HG02943 (cell line): ENCODE measurements around the gene ALKBH7.
A peak's percentile ranks its signal among the peaks of the same experiment; 100 is the strongest.
"Not testable (repeated sequence)": the region's sequence is repeated elsewhere in the genome, so short reads cannot be mapped to it uniquely, and the experiment has no call there.

Experiments
- ATAC-seq: cut with Tn5 transposase; IDR thresholded peaks from one replicate; pipeline ENCODE4 v1.9.1; 2021; ENCODE audit warnings: mild to moderate bottlenecking, low read depth, moderate library complexity; ENCODE audit not compliant: unreplicated experiment

ALKBH7 gene, protein sequence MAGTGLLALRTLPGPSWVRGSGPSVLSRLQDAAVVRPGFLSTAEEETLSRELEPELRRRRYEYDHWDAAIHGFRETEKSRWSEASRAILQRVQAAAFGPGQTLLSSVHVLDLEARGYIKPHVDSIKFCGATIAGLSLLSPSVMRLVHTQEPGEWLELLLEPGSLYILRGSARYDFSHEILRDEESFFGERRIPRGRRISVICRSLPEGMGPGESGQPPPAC

DNA sequence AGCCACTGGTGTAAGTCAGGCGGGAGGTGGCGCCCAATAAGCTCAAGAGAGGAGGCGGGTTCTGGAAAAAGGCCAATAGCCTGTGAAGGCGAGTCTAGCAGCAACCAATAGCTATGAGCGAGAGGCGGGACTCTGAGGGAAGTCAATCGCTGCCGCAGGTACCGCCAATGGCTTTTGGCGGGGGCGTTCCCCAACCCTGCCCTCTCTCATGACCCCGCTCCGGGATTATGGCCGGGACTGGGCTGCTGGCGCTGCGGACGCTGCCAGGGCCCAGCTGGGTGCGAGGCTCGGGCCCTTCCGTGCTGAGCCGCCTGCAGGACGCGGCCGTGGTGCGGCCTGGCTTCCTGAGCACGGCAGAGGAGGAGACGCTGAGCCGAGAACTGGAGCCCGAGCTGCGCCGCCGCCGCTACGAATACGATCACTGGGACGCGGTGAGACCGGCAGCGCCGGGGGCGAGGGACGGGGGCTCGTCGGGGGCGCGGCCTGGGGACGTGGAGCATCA is at the start of gene ALKBH7:
ALKBH7 (plus strand) TSS at position 201 of the 502 bp plus-strand sequence; CDS start at position 228, 27 bp downstream.
- ATAC-seq = peak; percentile 75

DNA sequence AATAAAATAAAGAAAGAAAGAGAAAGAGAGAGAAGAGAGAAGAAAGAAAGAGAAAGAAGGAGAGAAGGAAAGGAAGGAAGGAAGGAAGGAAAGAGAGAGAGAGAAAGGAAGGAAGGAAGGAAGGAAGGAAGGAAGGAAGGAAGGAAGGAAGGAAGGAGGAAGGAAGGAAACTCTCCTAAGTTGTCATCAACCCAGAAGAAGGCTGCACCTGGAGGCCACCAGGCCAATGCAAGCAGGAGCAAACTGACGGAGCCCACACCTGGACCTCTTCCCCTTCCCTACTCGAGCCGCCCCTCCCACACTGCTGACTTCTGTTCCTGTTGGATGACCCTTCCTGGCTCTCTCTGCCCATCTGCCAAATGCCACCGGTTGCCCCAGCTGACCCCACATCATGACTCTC is 47.8 kb upstream of the ALKBH7 start:
- ATAC-seq = no peak

DNA sequence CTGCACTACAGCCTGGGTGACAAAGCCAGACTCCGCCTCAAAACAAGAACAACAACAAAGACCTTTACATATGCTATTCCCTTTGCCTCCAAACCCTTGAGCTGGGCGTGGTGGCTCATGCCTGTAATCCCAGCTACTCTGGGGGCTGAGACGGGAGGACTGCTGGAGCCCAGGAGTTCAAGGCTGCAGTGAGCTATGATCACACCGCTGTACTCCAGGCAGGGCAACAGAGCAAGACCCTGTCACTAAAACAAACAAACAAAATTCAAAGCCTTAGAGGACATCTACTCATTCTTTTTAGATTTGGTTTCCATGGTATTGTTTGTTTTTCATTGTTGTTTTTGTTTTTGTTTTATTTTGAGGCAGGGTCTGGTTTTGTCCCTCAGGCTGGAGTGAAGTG is 47.0 kb upstream of the ALKBH7 start:
- no peak for ATAC-seq

DNA sequence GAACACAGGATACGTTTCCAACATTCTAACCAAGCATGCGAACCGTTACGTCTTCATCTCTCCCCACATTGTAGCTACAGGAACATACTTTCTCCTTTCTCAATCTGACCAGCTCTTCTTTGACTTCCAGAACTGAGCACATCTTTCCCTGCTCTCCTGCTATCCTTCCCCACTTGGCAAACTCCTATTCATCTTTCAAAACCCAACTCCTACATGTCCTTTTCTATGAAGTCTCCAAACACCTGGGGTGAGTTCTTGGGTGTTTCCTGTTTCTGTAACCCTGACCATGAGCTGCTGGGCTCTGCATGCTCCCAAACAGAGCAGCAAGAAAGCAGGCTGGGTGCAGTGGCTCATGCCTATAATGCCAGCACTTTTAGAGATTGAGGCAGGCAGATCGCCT is 45.8 kb upstream of the ALKBH7 start:
- ATAC-seq = no peak

DNA sequence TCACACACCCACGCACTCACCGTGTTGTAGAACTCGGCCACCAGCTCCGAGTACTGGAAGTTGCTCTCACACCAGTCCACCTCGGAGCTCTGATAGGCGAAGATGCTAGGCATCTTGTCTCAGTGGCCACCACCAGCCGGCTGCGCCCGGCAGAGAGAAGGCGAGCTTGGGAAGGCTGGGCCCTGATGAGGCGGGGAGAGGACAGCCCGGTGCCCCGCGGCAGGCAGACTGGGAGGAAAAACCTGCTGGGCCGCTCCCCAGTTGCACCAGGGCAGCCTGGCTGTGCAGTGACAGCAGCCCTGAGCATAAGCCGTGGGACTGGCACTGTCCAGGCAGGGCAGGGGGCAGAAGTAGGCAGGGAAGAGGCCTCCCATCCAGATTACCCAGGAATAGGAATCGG is 39.2 kb upstream of the ALKBH7 start, which contains the start of gene ACER1:
ACER1 (minus strand) TSS at position 174 of the 400 bp plus-strand sequence; CDS start at position 113, 61 bp downstream.
- no peak for ATAC-seq

DNA sequence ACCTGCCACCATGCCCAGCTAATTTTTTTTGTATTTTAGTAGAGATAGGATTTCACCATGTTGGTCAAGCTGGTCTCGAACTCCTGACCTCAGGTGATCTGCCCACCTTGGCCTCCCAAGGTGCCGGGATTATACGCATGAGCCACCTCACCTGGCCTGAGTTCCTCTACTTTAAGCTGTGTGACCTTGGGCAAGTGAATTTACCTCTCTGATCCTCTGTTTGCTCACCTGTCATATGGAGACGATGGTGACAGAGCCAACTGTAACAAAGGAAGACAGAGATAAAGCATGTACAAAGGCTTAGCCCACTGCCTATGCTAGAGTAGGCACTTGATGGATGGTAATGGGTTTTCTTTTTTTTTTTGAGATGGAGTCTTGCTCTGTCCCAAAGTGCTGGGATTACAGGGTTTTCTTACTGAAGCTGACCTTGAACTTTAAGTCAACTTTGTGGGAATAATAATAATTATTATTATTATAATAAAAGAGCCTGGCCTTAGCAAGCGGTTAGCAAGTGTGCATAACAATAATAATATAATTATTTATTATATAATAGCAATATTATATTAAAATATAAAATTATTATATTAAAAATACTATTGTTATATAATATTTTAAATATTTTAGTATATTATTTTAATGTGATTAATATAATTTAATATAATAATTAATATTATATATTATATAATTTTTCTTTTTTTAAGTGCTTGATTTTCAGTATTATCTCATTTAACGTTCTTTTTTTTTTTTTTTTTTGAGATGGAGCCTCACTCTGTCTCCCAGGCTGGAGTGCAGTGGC is 37.9 kb upstream of the ALKBH7 start:
- no peak for ATAC-seq

DNA sequence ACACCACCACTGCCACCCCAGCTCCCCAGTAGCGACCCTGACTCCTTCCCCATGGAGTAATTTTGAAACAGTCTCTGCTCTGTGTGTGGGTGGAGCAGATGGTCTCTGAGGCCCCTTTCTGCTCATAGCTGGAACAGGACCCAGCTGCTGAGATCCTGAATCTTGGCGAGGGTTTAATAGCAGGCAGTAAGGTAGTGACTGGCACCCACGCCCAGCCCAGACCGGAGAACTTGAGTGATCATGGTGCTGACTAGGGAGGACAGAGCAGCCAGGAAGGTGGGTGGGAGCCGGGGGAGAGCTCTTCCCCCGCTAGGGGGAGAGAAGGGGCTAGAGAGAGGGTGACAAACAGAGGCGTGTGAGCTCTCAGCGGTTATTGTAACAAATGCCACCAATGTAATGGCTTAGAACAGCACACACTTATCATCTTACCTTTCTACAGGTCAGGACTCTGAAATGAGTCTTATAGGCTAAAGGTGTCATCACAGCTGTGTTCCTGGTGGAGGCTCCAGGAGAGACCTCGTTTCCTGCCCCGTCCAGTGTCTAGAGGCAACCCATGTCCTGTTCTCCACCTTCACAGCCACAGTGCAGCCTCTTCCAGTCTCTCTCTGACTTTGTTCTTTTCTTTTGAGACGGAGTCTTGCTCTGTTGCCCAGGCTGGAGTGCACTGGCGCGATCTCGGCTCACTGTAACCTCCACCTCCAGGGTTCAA is 31.9 kb upstream of the ALKBH7 start:
- no peak for ATAC-seq

DNA sequence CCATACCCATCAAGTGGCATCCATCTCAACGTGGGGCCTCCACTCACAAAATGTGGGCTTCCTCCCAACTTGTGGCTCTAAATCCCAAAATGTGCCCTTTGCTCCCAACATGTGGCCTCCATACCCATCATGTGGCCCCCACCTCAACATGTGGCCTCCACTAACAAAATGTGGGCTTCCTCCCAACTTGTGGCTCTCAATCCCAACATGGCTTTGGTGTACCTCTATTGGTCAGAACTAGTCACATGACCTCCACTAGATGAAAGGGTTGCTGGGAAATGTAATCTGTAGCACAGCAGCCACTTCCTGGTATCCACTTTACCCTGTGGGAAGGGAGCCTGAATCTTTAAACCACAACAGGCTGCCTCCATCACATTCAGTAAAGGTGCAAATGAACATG is 29.1 kb upstream of the ALKBH7 start:
- no peak for ATAC-seq

DNA sequence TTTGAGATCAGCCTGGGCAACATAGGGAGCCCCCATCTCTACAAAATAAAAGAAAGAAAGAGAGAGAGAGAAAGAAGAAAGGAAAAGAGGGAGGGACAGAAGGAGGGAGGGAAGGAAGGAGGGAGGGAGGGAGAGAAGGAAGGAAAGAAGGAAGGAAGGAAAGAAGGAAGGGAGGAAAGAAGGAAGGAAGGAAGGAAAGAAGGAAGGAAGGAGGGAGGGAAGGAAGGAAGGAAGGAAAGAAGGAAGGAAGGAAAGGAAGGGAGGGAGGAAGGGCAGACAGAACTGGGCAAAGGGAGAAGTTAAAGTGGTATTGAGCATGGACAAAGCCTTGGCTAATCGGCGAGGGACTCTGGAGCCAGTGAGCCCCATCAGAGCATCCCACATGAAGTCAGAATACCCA is 23.3 kb upstream of the ALKBH7 start:
- ATAC-seq = not testable (repeated sequence)

DNA sequence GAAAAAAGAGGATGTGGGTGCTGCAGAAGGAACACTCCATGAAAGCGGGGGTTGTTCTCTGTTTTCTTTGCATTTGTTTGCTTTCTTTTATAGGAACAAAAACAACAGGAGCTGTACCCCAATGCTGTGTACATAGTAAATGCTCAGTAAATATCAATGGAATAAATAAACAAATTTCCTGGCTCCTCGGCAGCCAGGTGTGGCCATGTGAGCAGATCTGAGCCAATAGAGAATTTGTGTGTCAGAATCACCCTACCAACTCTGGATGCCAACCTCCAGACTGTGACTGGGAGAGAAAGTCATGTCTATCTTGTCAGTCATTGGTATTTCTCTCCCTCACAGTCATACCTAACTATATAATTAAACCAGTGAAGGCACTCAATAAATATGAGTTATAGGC is 21.9 kb upstream of the ALKBH7 start:
- no peak for ATAC-seq

DNA sequence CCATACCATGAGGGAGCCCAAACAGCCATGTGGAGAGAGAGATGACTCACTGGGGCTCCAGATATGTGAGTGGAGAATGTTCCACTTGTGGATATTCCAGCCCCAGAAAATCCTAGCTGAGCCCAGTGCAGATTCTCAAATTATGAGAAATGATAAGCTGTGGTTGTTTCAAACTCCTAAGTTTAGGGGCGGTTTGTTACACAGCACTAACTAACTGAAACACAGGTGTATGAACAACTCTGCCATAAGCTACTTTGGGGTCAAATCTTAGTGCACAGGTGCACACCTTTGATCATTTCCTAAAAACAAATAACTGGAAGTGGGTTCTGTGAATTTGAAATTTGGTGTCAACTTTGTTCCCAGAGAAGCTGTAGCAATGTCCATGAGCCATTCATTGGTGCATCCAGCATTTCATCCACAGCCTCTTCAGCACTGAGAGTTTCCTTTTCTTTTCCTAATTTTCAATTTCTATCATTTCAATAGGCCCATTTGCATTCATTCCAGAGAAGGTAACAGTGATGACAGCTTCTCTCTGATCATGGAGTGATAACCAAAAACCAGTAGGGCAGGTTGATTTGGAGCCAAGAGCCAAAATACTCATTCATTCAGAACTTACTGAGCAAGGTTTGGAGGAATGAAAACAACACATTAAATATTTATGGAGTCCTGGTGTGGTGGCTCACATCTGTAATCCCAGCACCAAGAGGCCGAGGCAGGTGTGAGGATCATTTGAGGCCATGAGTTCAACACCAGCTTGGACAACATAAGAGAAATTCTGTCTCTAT is 20.0 kb upstream of the ALKBH7 start:
- no peak for ATAC-seq

DNA sequence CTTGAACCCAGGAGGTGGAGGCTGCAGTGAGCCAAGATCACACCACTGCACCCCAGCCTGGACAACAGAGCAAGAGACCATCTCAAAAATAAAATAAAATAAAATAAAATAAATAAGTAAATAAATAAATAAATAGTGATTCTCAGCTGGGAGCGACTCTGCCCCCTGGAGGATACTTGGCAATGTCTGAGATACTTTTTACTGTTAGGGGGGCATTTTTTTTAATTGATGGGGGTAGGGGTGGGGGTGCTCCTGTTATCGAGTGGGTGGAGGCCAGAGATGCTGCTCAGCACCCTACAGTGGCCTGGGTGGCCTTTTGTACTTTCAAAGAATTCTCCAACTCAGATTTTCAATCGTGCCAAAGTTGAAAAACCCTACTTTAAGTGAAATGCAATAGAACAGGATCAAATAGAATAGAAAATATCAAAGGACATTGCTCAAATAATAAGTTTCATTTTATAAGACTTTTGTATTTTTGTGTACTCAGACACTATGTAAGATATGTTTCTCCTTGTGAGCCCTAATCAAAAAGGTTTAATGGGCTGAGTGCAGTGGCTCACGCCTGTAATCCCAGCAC is 18.4 kb upstream of the ALKBH7 start:
- no peak for ATAC-seq

DNA sequence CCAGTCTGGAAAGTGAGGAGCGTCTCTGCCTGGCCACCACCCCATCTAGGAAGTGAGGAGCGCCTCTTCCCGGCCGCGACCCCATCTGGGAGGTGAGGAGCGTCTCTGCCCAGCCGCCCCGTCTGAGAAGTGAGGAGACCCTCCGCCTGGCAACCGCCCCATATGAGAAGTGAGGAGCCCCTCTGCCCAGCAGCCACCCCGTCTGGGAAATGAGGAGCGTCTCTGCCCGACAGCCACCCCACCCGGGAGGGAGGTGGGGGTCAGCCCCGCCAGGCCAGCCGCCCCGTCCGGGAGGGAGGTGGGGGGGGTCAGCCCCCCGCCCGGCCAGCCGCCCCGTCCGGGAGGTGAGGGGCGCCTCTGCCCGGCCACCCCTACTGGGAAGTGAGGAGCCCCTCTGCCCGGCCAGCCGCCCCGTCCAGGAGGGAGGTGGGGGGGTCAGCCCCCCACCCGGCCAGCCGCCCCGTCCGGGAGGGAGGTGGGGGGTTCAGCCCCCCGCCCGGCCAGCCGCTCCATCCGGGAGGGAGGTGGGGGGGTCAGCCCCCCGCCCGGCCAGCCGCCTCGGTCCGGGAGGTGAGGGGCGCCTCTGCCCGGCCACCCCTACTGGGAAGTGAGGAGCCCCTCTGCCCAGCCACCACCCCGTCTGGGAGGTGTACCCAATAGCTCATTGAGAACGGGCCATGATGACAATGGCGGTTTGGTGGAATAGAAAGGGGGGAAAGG is 17.1 kb upstream of the ALKBH7 start:
- not testable (repeated sequence) for ATAC-seq

DNA sequence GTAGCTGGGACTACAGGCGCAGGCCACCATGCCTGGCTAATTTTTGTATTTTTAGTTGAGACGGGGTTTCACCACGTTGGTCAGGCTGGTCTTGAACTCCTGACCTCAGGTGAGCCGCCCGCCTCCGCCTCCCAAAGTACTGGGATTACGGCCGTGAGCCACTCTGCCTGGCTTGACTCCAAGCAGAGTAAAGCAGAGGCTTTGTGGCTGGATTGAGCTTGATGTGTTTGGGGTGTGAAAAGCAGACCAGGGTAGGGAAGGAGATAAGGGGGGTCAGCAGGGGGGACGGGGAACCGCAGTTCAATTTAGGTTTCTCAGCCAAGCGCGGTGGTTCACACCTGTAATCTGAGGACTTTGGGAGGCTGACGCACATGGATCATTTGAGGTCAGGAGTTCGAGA is 15.4 kb upstream of the ALKBH7 start:
- no peak for ATAC-seq

DNA sequence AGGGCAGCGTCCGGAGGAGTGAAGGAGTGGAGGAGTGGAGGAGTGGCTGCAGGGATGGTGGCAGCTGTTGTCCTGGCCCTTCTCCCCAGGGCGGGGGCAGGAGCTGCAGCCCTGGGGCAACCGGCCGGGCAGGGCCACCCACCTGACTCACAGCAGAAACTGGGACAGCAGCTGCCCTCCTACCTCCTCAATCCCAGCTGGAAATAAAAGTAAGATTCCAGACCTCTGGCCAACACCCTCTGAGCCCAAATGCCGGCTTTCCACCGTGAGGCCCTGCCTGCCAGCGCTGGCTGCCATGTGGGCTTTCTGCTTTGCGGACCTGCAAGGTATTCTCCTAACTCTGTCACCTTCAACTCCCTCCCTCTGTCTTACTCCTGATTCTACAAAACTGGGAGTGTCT is 14.6 kb upstream of the ALKBH7 start:
- ATAC-seq = no peak

DNA sequence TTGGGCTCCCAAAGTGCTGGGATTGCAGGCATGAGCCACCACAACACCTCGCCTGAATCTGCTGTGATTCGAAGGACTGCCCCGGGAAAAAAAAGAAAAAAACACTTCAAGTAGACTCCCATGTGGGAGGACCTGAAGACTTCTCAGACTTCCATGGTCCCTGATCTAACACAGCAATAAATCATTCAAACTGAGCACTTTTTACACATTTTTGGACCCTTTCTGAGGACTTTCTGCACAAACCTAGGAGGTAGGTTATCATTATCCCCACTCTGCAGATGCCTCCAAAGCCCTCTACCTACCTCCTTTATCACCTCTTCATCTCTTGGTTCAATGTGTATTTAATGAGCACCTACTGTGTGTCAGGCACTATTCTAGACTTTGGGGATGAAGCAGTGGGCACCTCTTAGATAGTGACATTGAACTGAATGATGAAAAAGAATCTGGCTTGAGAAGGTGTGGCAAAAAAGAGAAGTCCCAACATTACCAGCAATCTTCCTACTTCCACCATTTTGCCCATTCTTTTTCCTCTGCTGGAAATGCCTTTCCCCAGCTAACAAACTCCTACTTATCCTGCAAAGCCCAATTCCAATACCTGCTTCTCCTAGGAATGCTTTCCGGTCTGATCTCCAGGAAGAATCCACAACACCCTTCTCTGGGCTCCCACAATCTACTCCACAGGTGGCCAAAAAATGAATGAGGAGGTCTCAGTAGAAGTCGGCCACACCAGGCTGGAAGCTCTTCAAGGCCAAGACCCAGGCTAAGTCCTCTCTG is 12.8 kb upstream of the ALKBH7 start:
- ATAC-seq = no peak

DNA sequence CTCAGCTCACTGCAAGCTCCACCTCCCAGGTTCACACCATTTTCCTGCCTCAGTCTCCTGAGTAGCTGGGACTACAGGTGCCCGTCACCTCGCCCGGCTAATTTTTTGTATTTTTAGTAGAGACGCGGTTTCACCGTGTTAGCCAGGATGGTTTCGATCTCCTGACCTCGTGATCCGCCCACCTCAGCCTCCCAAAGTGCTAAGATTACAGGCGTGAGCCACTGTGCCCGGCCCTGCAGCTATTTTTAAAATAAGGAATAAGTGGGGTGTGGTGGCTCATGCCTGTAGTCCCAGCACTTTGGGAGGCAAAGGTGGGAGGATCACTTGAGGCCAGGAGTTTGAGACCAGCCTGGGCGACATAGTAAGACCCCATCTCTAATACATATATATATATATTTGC is 12.1 kb upstream of the ALKBH7 start:
- not testable (repeated sequence) for ATAC-seq

DNA sequence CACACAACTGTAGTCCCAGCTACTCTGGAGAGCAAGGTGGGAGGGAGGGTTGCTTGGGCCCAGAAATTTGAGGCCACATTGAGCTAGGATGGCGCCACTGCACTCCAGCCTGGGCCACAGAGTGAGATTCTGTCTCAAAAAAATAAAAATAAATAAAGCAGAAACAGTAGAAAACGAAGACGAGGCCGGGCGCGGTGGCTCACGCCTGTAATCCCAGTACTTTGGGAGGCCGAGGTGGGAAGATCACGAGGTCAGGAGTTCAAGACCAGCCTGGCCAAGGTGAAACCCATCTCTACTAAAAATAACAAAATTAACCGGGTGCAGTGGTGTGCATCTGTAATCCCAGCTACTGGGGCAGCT is 11.8 kb upstream of the ALKBH7 start:
- not testable (repeated sequence) for ATAC-seq

DNA sequence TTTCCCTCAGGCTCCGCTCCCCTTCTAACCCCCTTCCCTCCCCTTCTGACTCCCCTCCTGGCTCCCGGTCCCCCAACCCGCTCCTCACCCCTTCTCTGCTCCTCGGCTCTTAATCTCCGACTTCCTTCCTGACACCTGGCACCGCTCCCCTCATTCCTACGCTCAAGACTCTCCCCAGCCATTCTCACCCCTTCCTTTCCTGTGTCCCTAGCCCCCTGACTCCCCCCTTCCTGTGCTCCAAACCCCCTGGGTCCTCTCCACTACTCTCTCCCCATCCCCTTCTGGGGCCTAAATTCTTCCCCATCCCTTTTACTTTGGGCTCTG is 10.6 kb upstream of the ALKBH7 start:
- no peak for ATAC-seq
